ENCODE data around the gene LPAR3.

- TF ChIP-seq CTCF (IDR thresholded peaks at IDR 0.05) (no peak), TAF1 (IDR thresholded peaks at IDR 0.05; ENCODE audit: borderline replicate concordance, low read depth, low read length) (no peak), POLR2AphosphoS5 (IDR thresholded peaks at IDR 0.05; ENCODE audit: low read depth, low read length) (no peak), SIN3A (IDR thresholded peaks at IDR 0.05; ENCODE audit: borderline replicate concordance, low read depth, low read length) (no peak), RFX5 (IDR thresholded peaks at IDR 0.05; ENCODE audit: low read length) (no peak), EZH2phosphoT487 (IDR thresholded peaks at IDR 0.05; ENCODE audit: borderline replicate concordance, low read depth) (no peak), RAD21 (IDR thresholded peaks at IDR 0.05; ENCODE audit: low read length) (no peak), NFIC (IDR thresholded peaks at IDR 0.05; ENCODE audit: borderline replicate concordance) (no peak)
- TF ChIP-seq, protein P1, sequence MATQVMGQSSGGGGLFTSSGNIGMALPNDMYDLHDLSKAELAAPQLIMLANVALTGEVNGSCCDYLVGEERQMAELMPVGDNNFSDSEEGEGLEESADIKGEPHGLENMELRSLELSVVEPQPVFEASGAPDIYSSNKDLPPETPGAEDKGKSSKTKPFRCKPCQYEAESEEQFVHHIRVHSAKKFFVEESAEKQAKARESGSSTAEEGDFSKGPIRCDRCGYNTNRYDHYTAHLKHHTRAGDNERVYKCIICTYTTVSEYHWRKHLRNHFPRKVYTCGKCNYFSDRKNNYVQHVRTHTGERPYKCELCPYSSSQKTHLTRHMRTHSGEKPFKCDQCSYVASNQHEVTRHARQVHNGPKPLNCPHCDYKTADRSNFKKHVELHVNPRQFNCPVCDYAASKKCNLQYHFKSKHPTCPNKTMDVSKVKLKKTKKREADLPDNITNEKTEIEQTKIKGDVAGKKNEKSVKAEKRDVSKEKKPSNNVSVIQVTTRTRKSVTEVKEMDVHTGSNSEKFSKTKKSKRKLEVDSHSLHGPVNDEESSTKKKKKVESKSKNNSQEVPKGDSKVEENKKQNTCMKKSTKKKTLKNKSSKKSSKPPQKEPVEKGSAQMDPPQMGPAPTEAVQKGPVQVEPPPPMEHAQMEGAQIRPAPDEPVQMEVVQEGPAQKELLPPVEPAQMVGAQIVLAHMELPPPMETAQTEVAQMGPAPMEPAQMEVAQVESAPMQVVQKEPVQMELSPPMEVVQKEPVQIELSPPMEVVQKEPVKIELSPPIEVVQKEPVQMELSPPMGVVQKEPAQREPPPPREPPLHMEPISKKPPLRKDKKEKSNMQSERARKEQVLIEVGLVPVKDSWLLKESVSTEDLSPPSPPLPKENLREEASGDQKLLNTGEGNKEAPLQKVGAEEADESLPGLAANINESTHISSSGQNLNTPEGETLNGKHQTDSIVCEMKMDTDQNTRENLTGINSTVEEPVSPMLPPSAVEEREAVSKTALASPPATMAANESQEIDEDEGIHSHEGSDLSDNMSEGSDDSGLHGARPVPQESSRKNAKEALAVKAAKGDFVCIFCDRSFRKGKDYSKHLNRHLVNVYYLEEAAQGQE (IDR thresholded peaks at IDR 0.05; ENCODE audit: low read depth, low read length), result no peak
- TF ChIP-seq, protein P2, sequence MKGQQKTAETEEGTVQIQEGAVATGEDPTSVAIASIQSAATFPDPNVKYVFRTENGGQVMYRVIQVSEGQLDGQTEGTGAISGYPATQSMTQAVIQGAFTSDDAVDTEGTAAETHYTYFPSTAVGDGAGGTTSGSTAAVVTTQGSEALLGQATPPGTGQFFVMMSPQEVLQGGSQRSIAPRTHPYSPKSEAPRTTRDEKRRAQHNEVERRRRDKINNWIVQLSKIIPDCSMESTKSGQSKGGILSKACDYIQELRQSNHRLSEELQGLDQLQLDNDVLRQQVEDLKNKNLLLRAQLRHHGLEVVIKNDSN (IDR thresholded peaks at IDR 0.05; ENCODE audit: borderline replicate concordance, low read depth), result no peak
Measured at GRCh38 chr1:84912726-84913554, 19.9 kb upstream of the LPAR3 start.

Measured in SK-N-SH (cell line).